Mesothelial cell of epicardium (in vitro differentiated cells): ENCODE results near the gene TNS1. TPM values are rescaled to one million over a fixed set of nuclear protein-coding genes. Genes with fewer than 3 reads are reported as not detected.

Source experiments
- DNase-seq, 2 experiments: peaks; one replicate each; pipeline ENCODE4 v3.0.0; 2021; ENCODE audit warnings: low spot score in 2 of 2; ENCODE audit not compliant: unreplicated experiment in 2 of 2
- H3K27ac Mint-ChIP-seq: 2 replicates; pipeline ENCODE4 v1.8.0; 2021; ENCODE audit warnings: mixed read lengths
- H3K27me3 Mint-ChIP-seq: 2 replicates; pipeline ENCODE4 v1.8.0; 2021; ENCODE audit warnings: low read depth, mixed read lengths
- H3K36me3 Mint-ChIP-seq: 2 replicates; pipeline ENCODE4 v1.8.0; 2021; ENCODE audit warnings: mixed read lengths
- H3K4me1 Mint-ChIP-seq: 2 replicates; pipeline ENCODE4 v1.8.0; 2021; ENCODE audit warnings: mixed read lengths
- H3K4me3 Mint-ChIP-seq: 2 replicates; pipeline ENCODE4 v1.8.0; 2021; ENCODE audit warnings: mild to moderate bottlenecking, moderate library complexity, mixed read lengths
- H3K9me3 Mint-ChIP-seq: 2 replicates; pipeline ENCODE4 v1.8.0; 2021; ENCODE audit warnings: mixed read lengths
- CTCF ChIP-seq: fragments of 200-600 bp; sonication (generic); IDR thresholded peaks from one replicate; pipeline ENCODE4 v1.5.0; 2021; ENCODE audit warnings: antibody characterized with exemption; ENCODE audit not compliant: unreplicated experiment
- total RNA-seq: library from RNA; stranded (reverse); gene quantifications from 3 replicates; pipeline ENCODE4 v1.2.1, GENCODE V29; 2021

TNS1 gene
- total RNA-seq, 1 donor from 2014 or later = 130 TPM

GRCh38 chr2:217981971-217982370 is 20.8 kb downstream of the TNS1 start:
- H3K9me3 Mint-ChIP-seq = no peaks in the 10 kb centered on the region
- H3K27me3 Mint-ChIP-seq = no peaks in the 10 kb centered on the region
- DNase-seq = no peak
- H3K4me1 Mint-ChIP-seq = peaks cover 29% of the 10 kb centered on the region
- H3K27ac Mint-ChIP-seq = no peak overlapping the region
- TF ChIP-seq CTCF = no peak
- H3K4me3 Mint-ChIP-seq = no peak overlapping the region
- H3K36me3 Mint-ChIP-seq = peaks cover 11% of the 10 kb centered on the region

- Mint-ChIP-seq H3K4me1 (peaks cover 29% of the 10 kb centered on the region), H3K9me3 (no peaks in the 10 kb centered on the region), H3K36me3 (peaks cover 11% of the 10 kb centered on the region), H3K27ac (no peak overlapping the region), H3K4me3 (no peak overlapping the region), H3K27me3 (no peaks in the 10 kb centered on the region)
- no peak for TF ChIP-seq CTCF
- peak in 1 of 2 experiments; percentile 36 for DNase-seq
Measured at GRCh38 chr2:217981084-217981730, 21.6 kb downstream of the TNS1 start.

- H3K27me3 Mint-ChIP-seq = no peaks in the 10 kb centered on the region
- TF ChIP-seq CTCF = no peak
- H3K9me3 Mint-ChIP-seq = no peaks in the 10 kb centered on the region
- H3K36me3 Mint-ChIP-seq = peaks cover 11% of the 10 kb centered on the region
- H3K4me1 Mint-ChIP-seq = peaks cover 29% of the 10 kb centered on the region
- no peak overlapping the region for H3K27ac Mint-ChIP-seq
- no peak overlapping the region for H3K4me3 Mint-ChIP-seq
- no peak for DNase-seq
Measured at GRCh38 chr2:217980591-217980990, 22.2 kb downstream of the TNS1 start.

- no peak overlapping the region for H3K27ac Mint-ChIP-seq
- peaks cover 11% of the 10 kb centered on the region for H3K36me3 Mint-ChIP-seq
- H3K9me3 Mint-ChIP-seq = no peaks in the 10 kb centered on the region
- no peak for TF ChIP-seq CTCF
- H3K27me3 Mint-ChIP-seq = no peaks in the 10 kb centered on the region
- H3K4me1 Mint-ChIP-seq = peaks cover 29% of the 10 kb centered on the region
- peak overlapping the region; percentile 35 for H3K4me3 Mint-ChIP-seq
- DNase-seq = peak in 1 of 2 experiments; percentile 35
Measured at GRCh38 chr2:217980036-217980435, 22.8 kb downstream of the TNS1 start.

- DNase-seq = peak in 1 of 2 experiments; percentile 41
- no peaks in the 10 kb centered on the region for H3K27me3 Mint-ChIP-seq
- H3K9me3 Mint-ChIP-seq = no peaks in the 10 kb centered on the region
- peaks cover 29% of the 10 kb centered on the region for H3K4me1 Mint-ChIP-seq
- H3K4me3 Mint-ChIP-seq = no peak overlapping the region
- H3K27ac Mint-ChIP-seq = peak overlapping the region; percentile 88
- no peak for TF ChIP-seq CTCF
- H3K36me3 Mint-ChIP-seq = peaks cover 13% of the 10 kb centered on the region
Measured at GRCh38 chr2:217979151-217979811, 23.5 kb downstream of the TNS1 start.
